ENCODE measurements around the gene DIP2A.

DIP2A gene

DNA sequence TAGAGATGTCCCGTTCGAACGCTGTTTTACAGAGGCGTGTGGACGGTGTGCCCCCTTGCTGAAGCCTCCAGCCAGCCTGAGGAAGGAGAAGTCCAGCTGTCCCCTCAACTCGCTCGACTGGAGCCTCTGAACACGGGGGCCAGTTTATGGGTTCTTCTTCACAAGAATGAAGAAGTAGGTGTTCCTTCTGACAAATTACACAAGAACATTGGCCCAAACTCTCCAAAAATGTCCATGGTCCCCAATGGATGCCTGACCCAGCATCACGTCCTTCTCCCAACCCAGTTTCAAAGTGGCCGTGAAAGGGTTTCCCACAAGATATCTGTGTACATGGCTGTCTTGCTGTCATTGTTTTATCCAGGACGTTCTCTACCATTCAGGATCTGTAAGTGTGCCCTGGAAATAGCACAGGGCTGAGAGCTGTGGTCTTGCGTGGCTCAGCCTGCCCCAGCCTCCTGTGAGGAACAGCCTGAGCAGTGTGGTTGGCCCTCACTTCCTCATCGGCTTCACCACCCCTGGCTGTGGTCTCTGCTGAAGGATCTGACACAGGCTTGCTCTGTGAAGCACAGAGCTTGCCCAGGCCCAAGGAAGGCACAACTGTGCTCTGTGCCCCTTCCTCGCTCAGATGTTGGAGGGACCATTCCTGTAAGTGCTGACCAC is 147.2 kb downstream of the DIP2A start:
- H3K4me3 ChIP-seq (ENCODE audit: low read depth, low read length) = no peak overlapping the region
- no peak overlapping the region for H2BK12ac ChIP-seq (ENCODE audit: low read length)
- H3K4me1 ChIP-seq (ENCODE audit: control insufficient read depth in 1 of 2, insufficient read depth in 2 of 2, low read length in 2 of 2) = no peaks in the 10 kb centered on the region
- no peak overlapping the region for H2BK5ac ChIP-seq (ENCODE audit: low read depth, low read length, poor library complexity)
- no peak overlapping the region for H4K91ac ChIP-seq (ENCODE audit: low read depth, low read length)
- H2AFZ ChIP-seq (ENCODE audit: insufficient read depth, low read length, poor library complexity) = no peak overlapping the region
- no peaks in the 10 kb centered on the region for H3K79me2 ChIP-seq (ENCODE audit: control insufficient read depth, insufficient read depth, low read length, poor library complexity)
- no peaks in the 10 kb centered on the region for H3K36me3 ChIP-seq (ENCODE audit: control insufficient read depth in 1 of 2, insufficient read depth in 2 of 2, low read length in 2 of 2)
- no peak overlapping the region for H4K12ac ChIP-seq (ENCODE audit: low read depth, low read length)
- DNase-seq = no peak
- H3K14ac ChIP-seq (ENCODE audit: low read length) = no peak overlapping the region
- H3K4ac ChIP-seq (ENCODE audit: low read depth, low read length) = no peak overlapping the region
- H2BK120ac ChIP-seq (ENCODE audit: insufficient read depth, low read length, poor library complexity) = no peak overlapping the region
- no peak overlapping the region for H3K4me2 ChIP-seq (ENCODE audit: low read length)
- H3K27me3 ChIP-seq (ENCODE audit: insufficient read depth, low read length) = no peaks in the 10 kb centered on the region
- peaks cover 6% of the 10 kb centered on the region for H3K9me3 ChIP-seq (ENCODE audit: insufficient read depth, low read depth, low read length)
- no peak overlapping the region for H3K27ac ChIP-seq (ENCODE audit: low read depth, low read length)
- H3K23ac ChIP-seq (ENCODE audit: low read length) = no peak overlapping the region
- no peak overlapping the region for H4K8ac ChIP-seq (ENCODE audit: low read depth, low read length)
- no peak overlapping the region for H2AK5ac ChIP-seq (ENCODE audit: low read length)
- H3K9ac ChIP-seq (ENCODE audit: low read length) = no peak overlapping the region
- H3K18ac ChIP-seq (ENCODE audit: low read length) = no peak overlapping the region
- no CpG with 5 or more reads among the region's 14 CpGs for WGBS (ENCODE audit: extremely low coverage, insufficient coverage, insufficient read length)
- no peaks in the 10 kb centered on the region for H3K79me1 ChIP-seq (ENCODE audit: low read length)

DNA sequence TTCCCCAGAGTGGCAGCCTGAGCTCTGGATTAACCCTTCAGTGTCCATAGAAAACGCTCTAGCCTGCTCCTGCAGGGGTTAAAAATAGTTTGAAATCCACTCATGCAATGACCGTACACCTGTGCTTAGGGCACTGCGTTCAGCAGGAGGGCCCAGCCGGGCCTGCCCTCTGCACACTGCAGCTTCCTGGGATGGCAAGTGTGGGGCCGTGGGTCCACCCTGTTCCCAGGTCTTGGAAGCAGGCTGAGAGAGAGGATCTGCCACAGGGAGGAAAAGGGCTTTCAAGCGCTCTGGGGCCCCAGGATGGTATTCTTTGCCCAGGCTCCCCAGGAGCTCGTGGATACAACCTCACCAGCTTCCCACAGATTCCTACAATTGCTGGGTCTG is 147.7 kb downstream of the DIP2A start:
- H2BK12ac ChIP-seq (ENCODE audit: low read length) = no peak overlapping the region
- no peaks in the 10 kb centered on the region for H3K27me3 ChIP-seq (ENCODE audit: insufficient read depth, low read length)
- H3K36me3 ChIP-seq (ENCODE audit: control insufficient read depth in 1 of 2, insufficient read depth in 2 of 2, low read length in 2 of 2) = no peaks in the 10 kb centered on the region
- no peak overlapping the region for H2AK5ac ChIP-seq (ENCODE audit: low read length)
- H3K9ac ChIP-seq (ENCODE audit: low read length) = no peak overlapping the region
- H4K8ac ChIP-seq (ENCODE audit: low read depth, low read length) = no peak overlapping the region
- H3K27ac ChIP-seq (ENCODE audit: low read depth, low read length) = no peak overlapping the region
- H3K23ac ChIP-seq (ENCODE audit: low read length) = no peak overlapping the region
- H3K14ac ChIP-seq (ENCODE audit: low read length) = no peak overlapping the region
- no peak overlapping the region for H4K91ac ChIP-seq (ENCODE audit: low read depth, low read length)
- no peak overlapping the region for H4K12ac ChIP-seq (ENCODE audit: low read depth, low read length)
- no CpG with 5 or more reads among the region's 7 CpGs for whole genome bisulfite sequencing (ENCODE audit: extremely low coverage, insufficient coverage, insufficient read length)
- H3K4me1 ChIP-seq (ENCODE audit: control insufficient read depth in 1 of 2, insufficient read depth in 2 of 2, low read length in 2 of 2) = no peaks in the 10 kb centered on the region
- peaks cover 6% of the 10 kb centered on the region for H3K9me3 ChIP-seq (ENCODE audit: insufficient read depth, low read depth, low read length)
- no peak overlapping the region for H3K4me3 ChIP-seq (ENCODE audit: low read depth, low read length)
- H2AFZ ChIP-seq (ENCODE audit: insufficient read depth, low read length, poor library complexity) = no peak overlapping the region
- DNase-seq = no peak
- no peak overlapping the region for H3K18ac ChIP-seq (ENCODE audit: low read length)
- no peaks in the 10 kb centered on the region for H3K79me2 ChIP-seq (ENCODE audit: control insufficient read depth, insufficient read depth, low read length, poor library complexity)
- no peak overlapping the region for H2BK5ac ChIP-seq (ENCODE audit: low read depth, low read length, poor library complexity)
- no peaks in the 10 kb centered on the region for H3K79me1 ChIP-seq (ENCODE audit: low read length)
- H3K4ac ChIP-seq (ENCODE audit: low read depth, low read length) = no peak overlapping the region
- no peak overlapping the region for H3K4me2 ChIP-seq (ENCODE audit: low read length)
- no peak overlapping the region for H2BK120ac ChIP-seq (ENCODE audit: insufficient read depth, low read length, poor library complexity)

DNA sequence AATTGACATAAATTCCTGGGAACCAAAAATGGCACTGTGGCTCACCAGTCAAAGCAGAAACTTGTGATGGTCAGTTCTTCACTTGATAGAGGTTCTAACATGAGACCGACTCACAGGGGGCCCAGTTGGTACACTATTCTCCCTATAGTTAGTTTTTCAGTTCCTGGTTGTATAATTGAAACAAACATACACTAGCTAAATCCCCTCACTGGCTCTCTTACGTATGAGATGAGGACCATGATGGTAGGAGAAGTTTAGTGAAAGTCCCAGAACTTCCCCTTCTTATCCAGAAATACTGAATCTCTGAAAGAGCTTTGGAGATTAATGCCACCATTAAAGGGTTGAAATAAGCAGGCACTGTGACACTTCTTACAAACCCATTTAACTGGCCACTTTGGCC is 148.9 kb downstream of the DIP2A start:
- Histone ChIP-seq H2AK5ac (ENCODE audit: low read length) (no peak overlapping the region), H2AFZ (ENCODE audit: insufficient read depth, low read length, poor library complexity) (no peak overlapping the region), H3K4me1 (ENCODE audit: control insufficient read depth in 1 of 2, insufficient read depth in 2 of 2, low read length in 2 of 2) (no peaks in the 10 kb centered on the region), H3K9ac (ENCODE audit: low read length) (no peak overlapping the region), H4K91ac (ENCODE audit: low read depth, low read length) (no peak overlapping the region), H3K14ac (ENCODE audit: low read length) (no peak overlapping the region), H4K8ac (ENCODE audit: low read depth, low read length) (no peak overlapping the region), H4K12ac (ENCODE audit: low read depth, low read length) (no peak overlapping the region), H3K79me1 (ENCODE audit: low read length) (no peaks in the 10 kb centered on the region), H3K9me3 (ENCODE audit: insufficient read depth, low read depth, low read length) (peaks cover 6% of the 10 kb centered on the region), H3K36me3 (ENCODE audit: control insufficient read depth in 1 of 2, insufficient read depth in 2 of 2, low read length in 2 of 2) (no peaks in the 10 kb centered on the region), H3K79me2 (ENCODE audit: control insufficient read depth, insufficient read depth, low read length, poor library complexity) (no peaks in the 10 kb centered on the region), H2BK12ac (ENCODE audit: low read length) (no peak overlapping the region), H2BK5ac (ENCODE audit: low read depth, low read length, poor library complexity) (no peak overlapping the region), H3K23ac (ENCODE audit: low read length) (no peak overlapping the region), H3K4me2 (ENCODE audit: low read length) (no peak overlapping the region), H3K27ac (ENCODE audit: low read depth, low read length) (no peak overlapping the region), H3K4ac (ENCODE audit: low read depth, low read length) (no peak overlapping the region), H2BK120ac (ENCODE audit: insufficient read depth, low read length, poor library complexity) (no peak overlapping the region), H3K27me3 (ENCODE audit: insufficient read depth, low read length) (no peaks in the 10 kb centered on the region), H3K4me3 (ENCODE audit: low read depth, low read length) (no peak overlapping the region), H3K18ac (ENCODE audit: low read length) (no peak overlapping the region)
- WGBS (ENCODE audit: extremely low coverage, insufficient coverage, insufficient read length) = no CpG with 5 or more reads among the region's 2 CpGs
- no peak for DNase-seq

DNA sequence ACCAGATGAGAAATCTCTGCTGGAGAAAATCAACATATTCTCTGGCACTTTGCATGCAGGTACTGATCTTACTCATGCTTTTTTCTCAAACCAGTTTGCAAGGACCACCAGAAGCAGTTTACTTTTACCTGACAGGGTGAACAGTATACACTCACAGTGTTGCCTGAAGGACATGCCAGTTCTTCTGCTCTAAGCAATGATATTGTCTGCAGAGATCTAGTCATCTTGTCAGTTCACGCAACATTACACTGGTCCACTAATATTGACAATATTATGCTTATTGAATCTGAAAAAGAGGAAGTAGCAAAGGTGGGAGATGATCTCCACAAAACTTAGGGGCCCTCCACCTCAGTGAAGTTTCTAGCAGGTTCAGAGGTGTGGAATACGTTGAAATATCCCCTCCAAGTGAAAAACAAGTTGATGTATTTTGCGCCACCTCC is 150.0 kb downstream of the DIP2A start:
- Histone ChIP-seq H3K79me2 (ENCODE audit: control insufficient read depth, insufficient read depth, low read length, poor library complexity) (no peaks in the 10 kb centered on the region), H2BK5ac (ENCODE audit: low read depth, low read length, poor library complexity) (no peak overlapping the region), H2BK120ac (ENCODE audit: insufficient read depth, low read length, poor library complexity) (no peak overlapping the region), H4K12ac (ENCODE audit: low read depth, low read length) (no peak overlapping the region), H3K14ac (ENCODE audit: low read length) (no peak overlapping the region), H3K27me3 (ENCODE audit: insufficient read depth, low read length) (no peaks in the 10 kb centered on the region), H3K4me2 (ENCODE audit: low read length) (no peak overlapping the region), H2BK12ac (ENCODE audit: low read length) (no peak overlapping the region), H3K18ac (ENCODE audit: low read length) (no peak overlapping the region), H3K79me1 (ENCODE audit: low read length) (no peaks in the 10 kb centered on the region), H4K8ac (ENCODE audit: low read depth, low read length) (no peak overlapping the region), H3K9ac (ENCODE audit: low read length) (no peak overlapping the region), H3K9me3 (ENCODE audit: insufficient read depth, low read depth, low read length) (peaks cover 6% of the 10 kb centered on the region), H4K91ac (ENCODE audit: low read depth, low read length) (no peak overlapping the region), H3K4me3 (ENCODE audit: low read depth, low read length) (no peak overlapping the region), H3K36me3 (ENCODE audit: control insufficient read depth in 1 of 2, insufficient read depth in 2 of 2, low read length in 2 of 2) (no peaks in the 10 kb centered on the region), H3K4ac (ENCODE audit: low read depth, low read length) (no peak overlapping the region), H2AFZ (ENCODE audit: insufficient read depth, low read length, poor library complexity) (no peak overlapping the region), H3K4me1 (ENCODE audit: control insufficient read depth in 1 of 2, insufficient read depth in 2 of 2, low read length in 2 of 2) (no peaks in the 10 kb centered on the region), H3K27ac (ENCODE audit: low read depth, low read length) (no peak overlapping the region), H2AK5ac (ENCODE audit: low read length) (no peak overlapping the region), H3K23ac (ENCODE audit: low read length) (no peak overlapping the region)
- DNase-seq = no peak
- no CpG with 5 or more reads among the region's 3 CpGs for WGBS (ENCODE audit: extremely low coverage, insufficient coverage, insufficient read length)

Data from trophoblast cell (in vitro differentiated cells and primary cell).